DOHH2 (cell line): Measurements from ENCODE around the gene SLC16A7.

ENCODE experiments used
- EZH2phosphoT487 ChIP-seq: fragments of 200-600 bp; sonication (generic); IDR thresholded peaks from 2 replicates; pipeline ENCODE4 v1.6.1; 2017; ENCODE audit warnings: borderline replicate concordance, mild to moderate bottlenecking, antibody characterized with exemption, low read length, moderate library complexity, mixed read lengths
- TF ChIP-seq, protein P1 (sequence below): fragments of 200-600 bp; sonication (generic); IDR thresholded peaks from one replicate; pipeline ENCODE4 v1.5.1; 2014; ENCODE audit warnings: antibody characterized with exemption, mild to moderate bottlenecking, low read depth, low read length; ENCODE audit not compliant: poor library complexity, severe bottlenecking

DNA sequence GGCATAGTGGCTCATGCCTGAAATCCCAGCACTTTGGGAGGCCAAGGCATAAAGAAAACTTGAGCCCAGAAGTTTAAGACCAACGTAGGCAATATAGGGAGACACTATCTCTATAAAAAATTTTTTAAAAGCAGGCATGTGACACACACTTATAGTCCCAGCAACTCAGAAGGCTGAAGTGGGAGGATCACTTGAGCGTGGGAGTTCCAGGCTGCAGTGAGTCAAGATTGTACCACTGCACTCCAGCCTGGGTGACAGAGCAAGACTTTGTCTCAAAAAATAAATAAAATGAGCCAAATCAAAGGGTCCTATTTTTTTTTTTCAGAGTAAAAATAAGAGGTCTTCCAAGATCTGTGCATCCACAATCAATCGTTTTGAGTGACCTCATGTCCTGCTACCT lies 237.6 kb downstream of the SLC16A7 start:
- TF ChIP-seq, protein P1, sequence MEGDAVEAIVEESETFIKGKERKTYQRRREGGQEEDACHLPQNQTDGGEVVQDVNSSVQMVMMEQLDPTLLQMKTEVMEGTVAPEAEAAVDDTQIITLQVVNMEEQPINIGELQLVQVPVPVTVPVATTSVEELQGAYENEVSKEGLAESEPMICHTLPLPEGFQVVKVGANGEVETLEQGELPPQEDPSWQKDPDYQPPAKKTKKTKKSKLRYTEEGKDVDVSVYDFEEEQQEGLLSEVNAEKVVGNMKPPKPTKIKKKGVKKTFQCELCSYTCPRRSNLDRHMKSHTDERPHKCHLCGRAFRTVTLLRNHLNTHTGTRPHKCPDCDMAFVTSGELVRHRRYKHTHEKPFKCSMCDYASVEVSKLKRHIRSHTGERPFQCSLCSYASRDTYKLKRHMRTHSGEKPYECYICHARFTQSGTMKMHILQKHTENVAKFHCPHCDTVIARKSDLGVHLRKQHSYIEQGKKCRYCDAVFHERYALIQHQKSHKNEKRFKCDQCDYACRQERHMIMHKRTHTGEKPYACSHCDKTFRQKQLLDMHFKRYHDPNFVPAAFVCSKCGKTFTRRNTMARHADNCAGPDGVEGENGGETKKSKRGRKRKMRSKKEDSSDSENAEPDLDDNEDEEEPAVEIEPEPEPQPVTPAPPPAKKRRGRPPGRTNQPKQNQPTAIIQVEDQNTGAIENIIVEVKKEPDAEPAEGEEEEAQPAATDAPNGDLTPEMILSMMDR = no peak
- TF ChIP-seq EZH2phosphoT487 = no peak
